ENCODE results near the gene TMEM187. TPM values are rescaled to one million over a fixed set of nuclear protein-coding genes. Genes with fewer than 3 reads are reported as not detected.

Gene TMEM187
- total RNA-seq, 1 donor from 2014 or later, result 4.3 TPM

GRCh38 chrX:154014429-154015380 is 42.2 kb downstream of the TMEM187 start:
- no peak for TF ChIP-seq CTCF (conservative IDR thresholded peaks at IDR 0.05; ENCODE audit: low read depth, low read length)
- DNase-seq (ENCODE audit: low read depth), result no peak

GRCh38 chrX:154015581-154016264 is 43.2 kb downstream of the TMEM187 start:
- TF ChIP-seq CTCF (conservative IDR thresholded peaks at IDR 0.05; ENCODE audit: low read depth, low read length), result no peak
- H3K4me3 ChIP-seq (ENCODE audit: low read depth, low read length), result no peak overlapping the region
- no peak for DNase-seq (ENCODE audit: low read depth)

More at GRCh38 chrX:154014429-154015380, 42.2 kb downstream of the TMEM187 start:
- H3K4me3 ChIP-seq (ENCODE audit: low read depth, low read length), result no peak overlapping the region

- TF ChIP-seq CTCF (conservative IDR thresholded peaks at IDR 0.05; ENCODE audit: low read depth, low read length), result no peak
- no peak overlapping the region for H3K4me3 ChIP-seq (ENCODE audit: low read depth, low read length)
- no peak for DNase-seq (ENCODE audit: low read depth)
Observed at GRCh38 chrX:154016366-154017076, 44.0 kb downstream of the TMEM187 start.

GRCh38 chrX:154017766-154018517 is 45.4 kb downstream of the TMEM187 start:
- TF ChIP-seq CTCF (conservative IDR thresholded peaks at IDR 0.05; ENCODE audit: low read depth, low read length), result no peak
- H3K4me3 ChIP-seq (ENCODE audit: low read depth, low read length), result peak overlapping the region; percentile 58
- no peak for DNase-seq (ENCODE audit: low read depth)

- TF ChIP-seq CTCF (conservative IDR thresholded peaks at IDR 0.05; ENCODE audit: low read depth, low read length), result no peak
- peak overlapping the region; percentile 58 for H3K4me3 ChIP-seq (ENCODE audit: low read depth, low read length)
- no peak for DNase-seq (ENCODE audit: low read depth)
Observed at GRCh38 chrX:154018518-154019060, 46.0 kb downstream of the TMEM187 start.

GRCh38 chrX:154019061-154019621 is 46.6 kb downstream of the TMEM187 start:
- TF ChIP-seq CTCF (conservative IDR thresholded peaks at IDR 0.05; ENCODE audit: low read depth, low read length), result no peak
- H3K4me3 ChIP-seq (ENCODE audit: low read depth, low read length), result peak overlapping the region; percentile 58
- no peak for DNase-seq (ENCODE audit: low read depth)

Data from epithelial cell of proximal tubule (primary cell).